ENCODE results near the gene TMEM248. TPM values are rescaled to one million over a fixed set of nuclear protein-coding genes. Genes with fewer than 3 reads are reported as not detected.

The TMEM248 gene
- total RNA-seq, 1 experiment from 2014 or later, result 61.1 TPM

DNA sequence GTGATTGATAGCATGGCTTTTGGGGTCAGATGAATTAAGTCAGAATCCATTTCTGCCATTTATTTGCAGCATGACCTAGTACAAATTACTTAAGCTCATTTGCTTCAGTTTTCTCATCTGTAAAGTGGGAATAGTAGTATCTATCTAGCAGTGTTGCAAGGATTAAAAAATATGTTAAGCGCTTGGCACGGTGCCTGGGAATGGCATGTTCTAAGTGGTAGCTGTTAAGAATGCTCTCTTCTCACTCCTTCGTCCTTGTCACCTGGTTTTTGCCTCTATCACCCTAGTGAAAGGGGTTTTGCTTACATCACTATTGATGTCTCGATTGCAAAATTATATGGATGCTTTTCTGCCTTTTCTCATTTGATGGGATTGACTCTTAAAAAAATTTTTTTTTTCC, 7.4 kb downstream of the TMEM248 start:
- Histone ChIP-seq H3K4me1 (ENCODE audit: insufficient read depth, low read length) (no peaks in the 10 kb centered on the region), H3K9ac (ENCODE audit: low read length) (no peak overlapping the region), H3K27me3 (ENCODE audit: low read length) (no peaks in the 10 kb centered on the region), H3K79me2 (ENCODE audit: low read length) (peaks cover 97% of the 10 kb centered on the region), H3F3A (ENCODE audit: low read length, unreplicated experiment) (no peaks in the 10 kb centered on the region), H3K27ac (ENCODE audit: low read length) (no peak overlapping the region), H3K9me2 (replicated peaks; ENCODE audit: low read length) (no peaks in the 10 kb centered on the region), H2AFZ (ENCODE audit: low read length) (no peak overlapping the region), H4K20me1 (ENCODE audit: low read length) (peaks cover 21% of the 10 kb centered on the region; the same call in 1 of the 2 replicates), H3K9me3 (ENCODE audit: low read length) (no peaks in the 10 kb centered on the region), H3K36me3 (ENCODE audit: low read depth, low read length) (no peaks in the 10 kb centered on the region; the same call in 1 of the 2 replicates), H3K4me3 (ENCODE audit: low read length) (no peak overlapping the region), H3K4me2 (ENCODE audit: low read length) (no peak overlapping the region)
- BruUV-seq (replicated peaks), result no TSS peak
- intact Hi-C loops (cut with micrococcal nuclease), result no loop called here
- ATAC-seq (no peak), DNase-seq (no peak)
- TF ChIP-seq EZH2phosphoT487 (IDR thresholded peaks at IDR 0.05; ENCODE audit: borderline replicate concordance, low read length) (no peak), EZH2 (IDR thresholded peaks at IDR 0.05; ENCODE audit: low read length, unreplicated experiment) (no peak)
- TF ChIP-seq, protein P1, sequence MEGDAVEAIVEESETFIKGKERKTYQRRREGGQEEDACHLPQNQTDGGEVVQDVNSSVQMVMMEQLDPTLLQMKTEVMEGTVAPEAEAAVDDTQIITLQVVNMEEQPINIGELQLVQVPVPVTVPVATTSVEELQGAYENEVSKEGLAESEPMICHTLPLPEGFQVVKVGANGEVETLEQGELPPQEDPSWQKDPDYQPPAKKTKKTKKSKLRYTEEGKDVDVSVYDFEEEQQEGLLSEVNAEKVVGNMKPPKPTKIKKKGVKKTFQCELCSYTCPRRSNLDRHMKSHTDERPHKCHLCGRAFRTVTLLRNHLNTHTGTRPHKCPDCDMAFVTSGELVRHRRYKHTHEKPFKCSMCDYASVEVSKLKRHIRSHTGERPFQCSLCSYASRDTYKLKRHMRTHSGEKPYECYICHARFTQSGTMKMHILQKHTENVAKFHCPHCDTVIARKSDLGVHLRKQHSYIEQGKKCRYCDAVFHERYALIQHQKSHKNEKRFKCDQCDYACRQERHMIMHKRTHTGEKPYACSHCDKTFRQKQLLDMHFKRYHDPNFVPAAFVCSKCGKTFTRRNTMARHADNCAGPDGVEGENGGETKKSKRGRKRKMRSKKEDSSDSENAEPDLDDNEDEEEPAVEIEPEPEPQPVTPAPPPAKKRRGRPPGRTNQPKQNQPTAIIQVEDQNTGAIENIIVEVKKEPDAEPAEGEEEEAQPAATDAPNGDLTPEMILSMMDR (conservative IDR thresholded peaks at IDR 0.05; ENCODE audit: low read depth, low read length), result no peak
- POLR2A ChIA-PET (ENCODE audit: unreplicated experiment), result no interaction called here
- CTCF ChIA-PET, result no interaction called here

DNA sequence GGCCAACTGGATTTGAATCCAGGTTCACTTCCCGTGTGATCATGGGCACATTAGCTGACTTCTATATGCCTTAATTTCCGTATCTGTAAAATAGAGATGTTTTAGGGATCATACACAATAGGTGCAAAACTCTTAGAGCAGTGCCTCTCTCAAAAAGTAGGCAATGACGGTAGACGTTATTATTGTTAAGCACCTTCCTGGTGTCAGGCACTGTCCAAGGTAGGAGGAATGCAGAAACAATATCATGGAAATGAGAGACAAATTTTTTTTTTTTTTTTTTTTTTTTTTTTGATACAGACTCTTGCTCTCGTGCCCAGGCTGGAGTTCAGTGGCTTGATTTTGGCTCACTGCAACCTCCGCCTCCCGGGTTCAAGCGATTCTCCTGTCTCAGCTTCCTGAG, 8.1 kb downstream of the TMEM248 start:
- no peak overlapping the region for H3K27ac ChIP-seq (ENCODE audit: low read length)
- BruUV-seq (replicated peaks), result no TSS peak
- no peak overlapping the region for H3K4me2 ChIP-seq (ENCODE audit: low read length)
- ChIA-PET CTCF (no interaction called here), POLR2A (ENCODE audit: unreplicated experiment) (no interaction called here)
- H2AFZ ChIP-seq (ENCODE audit: low read length), result no peak overlapping the region
- no peaks in the 10 kb centered on the region; the same call in 1 of the 2 replicates for H3K36me3 ChIP-seq (ENCODE audit: low read depth, low read length)
- peaks cover 18% of the 10 kb centered on the region; the same call in 1 of the 2 replicates for H4K20me1 ChIP-seq (ENCODE audit: low read length)
- H3K4me1 ChIP-seq (ENCODE audit: insufficient read depth, low read length), result no peaks in the 10 kb centered on the region
- H3F3A ChIP-seq (ENCODE audit: low read length, unreplicated experiment), result no peaks in the 10 kb centered on the region
- DNase-seq, result no peak
- no peak for ATAC-seq
- H3K79me2 ChIP-seq (ENCODE audit: low read length), result peaks cover 96% of the 10 kb centered on the region
- H3K9me2 ChIP-seq (replicated peaks; ENCODE audit: low read length), result no peaks in the 10 kb centered on the region
- H3K9me3 ChIP-seq (ENCODE audit: low read length), result no peaks in the 10 kb centered on the region
- no peaks in the 10 kb centered on the region for H3K27me3 ChIP-seq (ENCODE audit: low read length)
- intact Hi-C loops (cut with micrococcal nuclease), result no loop called here
- H3K9ac ChIP-seq (ENCODE audit: low read length), result no peak overlapping the region
- no peak overlapping the region for H3K4me3 ChIP-seq (ENCODE audit: low read length)
- TF ChIP-seq, protein P1 (conservative IDR thresholded peaks at IDR 0.05; ENCODE audit: low read depth, low read length), result no peak
- TF ChIP-seq EZH2 (IDR thresholded peaks at IDR 0.05; ENCODE audit: low read length, unreplicated experiment) (no peak), EZH2phosphoT487 (IDR thresholded peaks at IDR 0.05; ENCODE audit: borderline replicate concordance, low read length) (no peak)

DNA sequence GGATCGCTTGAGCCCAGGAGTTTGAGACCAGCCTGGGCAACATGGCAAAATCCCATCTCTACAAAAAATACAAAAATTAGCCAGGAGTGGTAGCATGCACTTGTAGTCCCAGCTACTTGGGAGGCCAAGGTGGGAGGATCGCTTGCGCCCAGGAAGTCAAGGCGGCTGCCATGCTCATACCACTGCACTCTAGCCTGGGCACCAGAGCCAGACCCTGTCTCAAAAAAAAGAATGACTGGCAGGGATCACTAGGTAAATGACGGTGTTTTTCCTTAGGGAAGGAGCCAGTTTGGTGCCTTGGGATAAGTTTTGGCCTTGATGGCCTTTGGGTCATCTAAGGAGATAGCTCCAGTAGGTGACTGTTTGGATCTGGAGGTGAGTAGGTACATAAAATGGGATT, 8.9 kb downstream of the TMEM248 start:
- Histone ChIP-seq H4K20me1 (ENCODE audit: low read length) (peaks cover 18% of the 10 kb centered on the region; the same call in 1 of the 2 replicates), H3F3A (ENCODE audit: low read length, unreplicated experiment) (no peaks in the 10 kb centered on the region), H3K27ac (ENCODE audit: low read length) (no peak overlapping the region), H3K9me2 (replicated peaks; ENCODE audit: low read length) (no peaks in the 10 kb centered on the region), H3K9me3 (ENCODE audit: low read length) (no peaks in the 10 kb centered on the region), H3K4me2 (ENCODE audit: low read length) (no peak overlapping the region), H3K4me3 (ENCODE audit: low read length) (no peak overlapping the region), H3K36me3 (ENCODE audit: low read depth, low read length) (no peaks in the 10 kb centered on the region; the same call in 1 of the 2 replicates), H2AFZ (ENCODE audit: low read length) (no peak overlapping the region), H3K4me1 (ENCODE audit: insufficient read depth, low read length) (no peaks in the 10 kb centered on the region), H3K27me3 (ENCODE audit: low read length) (no peaks in the 10 kb centered on the region), H3K79me2 (ENCODE audit: low read length) (peaks cover 98% of the 10 kb centered on the region), H3K9ac (ENCODE audit: low read length) (no peak overlapping the region)
- ATAC-seq, result no peak
- ChIA-PET POLR2A (ENCODE audit: unreplicated experiment) (no interaction called here), CTCF (no interaction called here)
- no peak for DNase-seq
- TF ChIP-seq EZH2 (IDR thresholded peaks at IDR 0.05; ENCODE audit: low read length, unreplicated experiment) (no peak), EZH2phosphoT487 (IDR thresholded peaks at IDR 0.05; ENCODE audit: borderline replicate concordance, low read length) (no peak)
- TF ChIP-seq, protein P1 (conservative IDR thresholded peaks at IDR 0.05; ENCODE audit: low read depth, low read length), result no peak
- intact Hi-C loops (cut with micrococcal nuclease), result no loop called here
- no TSS peak for BruUV-seq (replicated peaks)
